HG03060 (cell line): ENCODE results near the gene CFDP1.

Experiments
- ATAC-seq: cut with Tn5 transposase; IDR thresholded peaks from one replicate; pipeline ENCODE4 v1.9.1; 2021; ENCODE audit warnings: low read depth, moderate number of reproducible peaks; ENCODE audit not compliant: unreplicated experiment

CFDP1 gene

DNA sequence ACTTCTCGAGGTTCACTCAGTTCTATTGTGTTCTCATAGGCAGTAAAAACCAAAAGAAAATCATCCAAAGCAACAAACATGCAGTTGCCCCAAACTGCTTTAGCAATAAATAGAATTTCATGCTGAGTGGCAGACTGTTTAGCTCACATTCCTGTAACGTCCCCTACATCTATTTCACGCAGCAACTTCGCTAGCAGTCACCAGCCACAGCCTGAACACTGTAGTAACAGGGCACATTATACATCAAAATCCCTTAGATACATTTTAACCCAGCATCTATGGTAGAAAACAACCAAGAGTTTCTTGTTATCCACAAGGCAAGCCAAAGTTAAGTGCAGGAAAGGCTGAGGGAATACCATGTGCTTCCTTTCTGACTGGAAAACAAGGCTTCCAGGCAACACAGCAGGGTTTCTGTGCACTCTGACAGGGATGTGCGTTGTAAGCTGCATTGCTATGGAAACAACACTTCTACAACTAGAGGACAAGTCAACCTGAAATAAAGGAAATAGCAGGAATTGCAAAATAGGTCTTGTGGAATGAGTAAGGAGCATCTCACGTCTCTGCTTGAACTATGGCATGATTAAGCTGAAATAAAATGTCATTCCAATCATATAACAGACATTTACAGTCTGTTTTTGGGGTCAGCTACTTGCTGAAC lies 55.4 kb downstream of the CFDP1 start:
- ATAC-seq, result no peak

DNA sequence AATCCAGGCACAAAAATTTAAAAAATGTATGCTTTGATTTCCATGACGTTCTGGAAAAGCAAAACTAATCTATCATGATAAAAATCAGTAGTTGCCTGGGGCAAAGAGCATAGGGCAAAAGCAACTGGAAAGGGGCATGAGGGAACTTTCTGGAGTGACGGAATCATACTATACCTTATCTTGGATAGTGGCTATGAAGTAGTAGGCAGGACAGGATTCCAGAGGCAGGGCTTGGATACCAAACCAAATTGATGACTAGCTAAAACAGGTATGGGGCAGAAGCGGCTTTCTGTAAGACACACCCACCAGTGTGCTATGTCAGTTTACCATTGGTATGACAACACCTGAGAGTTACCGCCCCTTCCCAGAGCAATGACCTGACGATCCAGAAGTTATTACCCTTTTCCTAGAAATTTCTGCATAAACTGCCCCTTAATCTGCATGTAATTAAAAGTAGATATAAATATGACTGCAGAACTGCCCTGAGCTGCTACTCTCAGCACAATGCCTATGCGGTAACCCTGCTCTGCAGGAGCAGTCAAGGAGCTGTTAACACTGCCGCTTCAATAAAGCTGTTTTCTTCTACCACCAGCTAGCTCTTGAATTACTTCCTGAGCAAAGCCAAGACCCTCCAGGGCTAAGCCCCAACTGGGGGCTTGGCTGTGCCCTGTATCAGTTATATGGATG lies 56.7 kb downstream of the CFDP1 start:
- ATAC-seq, result no peak

DNA sequence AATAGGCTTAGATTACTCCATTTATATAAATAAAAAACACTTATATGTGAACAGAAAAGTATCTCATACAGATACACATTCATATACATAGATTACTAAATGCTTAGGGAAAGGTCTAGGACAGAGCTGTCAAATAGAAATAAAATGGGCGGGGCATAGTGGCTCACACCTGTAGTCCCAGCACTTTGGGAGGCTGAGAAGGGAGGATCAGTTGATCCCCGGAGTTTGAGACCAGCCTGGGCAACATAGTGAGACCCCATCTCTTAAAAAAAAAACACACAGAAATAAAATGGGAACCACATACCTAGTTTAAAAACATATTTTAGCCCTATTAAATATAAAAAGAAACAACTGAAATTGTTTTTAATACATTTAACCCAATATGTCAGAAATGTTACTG lies 58.9 kb downstream of the CFDP1 start:
- no peak for ATAC-seq

DNA sequence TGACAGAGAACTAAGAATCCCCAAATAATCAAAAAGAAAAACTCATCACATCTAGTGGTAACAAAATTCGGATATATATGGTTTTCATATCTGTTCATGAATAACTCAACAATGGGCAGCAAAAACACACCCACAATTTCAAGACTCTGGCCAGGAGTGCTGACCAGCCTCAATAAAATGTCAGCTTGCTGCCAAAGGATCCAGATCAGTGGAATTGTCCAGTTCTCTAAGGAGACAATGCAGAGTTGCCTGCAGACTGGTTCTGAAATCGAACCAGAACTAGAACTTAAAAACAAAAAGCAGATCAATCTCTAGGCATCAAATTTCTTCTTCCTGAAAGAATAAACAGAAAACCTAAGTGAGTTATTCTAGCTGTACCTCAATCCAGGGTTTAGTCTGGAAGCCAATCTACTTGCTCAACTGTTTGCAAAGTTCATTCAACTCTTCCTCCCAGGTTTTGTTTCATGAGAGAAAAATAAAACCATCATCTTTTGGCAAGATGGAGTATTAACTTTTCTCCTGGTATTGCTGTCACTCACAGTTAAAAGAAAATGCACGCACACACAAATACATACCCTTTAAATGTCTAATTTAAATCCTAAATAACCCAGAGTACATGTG lies 61.0 kb downstream of the CFDP1 start:
- ATAC-seq, result no peak

DNA sequence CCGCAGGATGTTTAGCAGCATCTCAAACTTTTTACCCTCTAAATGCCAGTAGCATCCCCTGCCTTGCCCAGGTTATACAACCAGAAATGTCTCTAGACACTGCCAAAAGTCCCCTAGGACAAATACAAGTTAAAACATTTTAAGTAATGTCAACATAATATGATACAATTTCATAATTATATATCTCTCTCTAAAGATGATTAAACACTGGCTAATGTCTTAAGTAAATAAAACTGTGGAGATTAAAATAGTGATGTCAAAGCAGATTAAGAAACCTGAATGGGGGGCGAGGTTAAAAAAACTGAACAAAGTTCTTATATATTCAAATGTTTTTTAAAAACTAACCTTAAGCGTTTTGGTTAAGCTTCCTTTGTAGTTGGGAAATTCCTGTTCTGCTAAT lies 62.1 kb downstream of the CFDP1 start:
- ATAC-seq, result no peak

DNA sequence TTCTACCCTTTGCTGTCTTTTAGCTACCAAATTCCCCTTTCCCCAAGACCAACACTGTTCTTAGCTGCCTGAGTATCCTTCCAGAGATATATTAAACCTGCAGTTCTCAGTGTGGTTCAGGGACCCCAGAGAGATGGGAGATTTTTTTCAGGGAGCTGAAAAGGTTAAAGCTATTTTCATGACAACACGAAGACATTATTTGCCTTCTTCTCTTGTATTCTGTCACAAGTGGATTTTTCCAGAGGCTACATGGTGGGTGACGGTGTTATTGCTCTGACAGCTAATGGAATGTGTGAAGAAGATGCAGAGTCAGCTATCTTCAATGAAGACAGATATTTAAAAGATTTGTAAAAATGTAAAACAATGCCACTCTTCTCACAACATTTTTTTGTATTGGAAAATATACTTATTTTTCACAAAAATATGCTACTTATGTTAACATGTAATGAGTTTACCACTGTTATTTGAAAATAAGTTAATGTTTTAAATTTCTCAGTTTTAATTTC lies 69.0 kb downstream of the CFDP1 start:
- no peak for ATAC-seq

DNA sequence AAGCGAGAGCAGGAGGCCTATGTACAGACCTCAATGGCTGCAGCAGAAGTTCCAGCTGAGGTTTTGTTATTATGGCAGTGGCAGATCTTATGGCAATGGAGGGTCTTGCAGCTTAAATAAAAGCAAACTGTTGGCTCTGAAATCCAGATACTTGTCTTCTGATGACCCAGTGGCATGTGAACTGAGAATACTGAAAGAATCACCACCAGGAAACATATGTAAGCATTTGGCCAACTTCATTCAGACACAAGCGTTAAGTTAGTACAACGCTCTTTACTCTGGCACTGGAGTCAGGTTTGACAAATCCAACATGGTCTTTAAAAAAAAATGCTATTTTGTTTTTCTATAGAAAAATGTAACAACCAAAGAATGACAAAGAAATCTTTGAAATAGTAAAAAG lies 70.5 kb downstream of the CFDP1 start:
- ATAC-seq, result no peak

DNA sequence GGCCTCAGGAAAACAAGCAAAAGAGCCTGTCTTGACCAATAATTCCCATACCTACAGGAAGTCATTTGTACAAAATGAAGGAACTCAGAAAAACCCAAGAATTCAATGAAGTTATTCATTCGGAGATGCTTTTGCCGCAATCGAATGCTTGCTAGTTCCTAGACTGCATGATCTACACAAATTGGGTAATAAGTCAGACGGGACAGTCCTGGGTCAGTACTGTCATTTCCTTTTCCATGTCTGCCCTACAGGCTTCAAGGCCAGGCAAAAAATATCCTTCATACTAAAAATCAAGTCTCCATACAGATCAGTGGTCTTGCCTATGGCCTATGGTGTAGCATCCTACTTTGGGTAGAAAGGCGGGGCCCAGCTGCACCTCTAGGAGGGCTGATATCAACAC lies 71.4 kb downstream of the CFDP1 start:
- ATAC-seq, result no peak

DNA sequence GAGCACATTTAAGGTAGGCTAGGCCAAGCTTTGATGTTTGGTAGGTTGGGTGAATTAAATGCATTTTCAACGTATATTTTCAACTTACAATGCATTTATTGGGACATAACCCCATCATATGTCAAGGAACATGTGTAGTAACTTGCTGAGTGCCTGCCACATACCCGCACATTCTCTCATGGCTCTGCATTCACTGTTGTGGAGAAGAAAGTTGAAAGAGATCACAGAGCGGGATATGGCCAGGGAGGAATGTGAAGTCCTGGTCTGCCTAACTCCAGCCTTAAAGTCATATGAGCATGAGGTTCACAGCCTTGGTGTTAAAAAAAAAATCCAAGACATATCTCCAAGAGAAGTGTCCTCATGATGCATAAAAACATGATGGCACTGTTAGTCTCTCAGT lies 79.1 kb downstream of the CFDP1 start:
- ATAC-seq, result no peak

DNA sequence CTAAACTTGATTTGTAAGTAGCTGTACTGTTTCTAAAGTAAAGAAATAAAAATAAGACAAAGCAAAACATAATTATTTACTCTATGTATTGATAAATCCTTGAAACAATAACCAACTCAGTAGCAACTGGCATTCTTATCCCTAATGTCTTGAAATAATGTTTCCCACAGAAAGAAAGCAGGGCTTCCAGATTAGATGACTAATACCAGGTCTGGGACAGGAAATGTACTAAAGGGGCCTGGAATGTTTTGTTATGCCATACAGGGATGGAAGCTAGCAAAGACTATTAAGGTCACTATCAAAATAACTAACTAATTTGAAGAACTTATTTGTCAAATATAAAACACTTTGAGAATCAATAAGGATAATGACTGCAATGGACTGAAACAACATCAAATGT lies 82.1 kb downstream of the CFDP1 start:
- no peak for ATAC-seq

DNA sequence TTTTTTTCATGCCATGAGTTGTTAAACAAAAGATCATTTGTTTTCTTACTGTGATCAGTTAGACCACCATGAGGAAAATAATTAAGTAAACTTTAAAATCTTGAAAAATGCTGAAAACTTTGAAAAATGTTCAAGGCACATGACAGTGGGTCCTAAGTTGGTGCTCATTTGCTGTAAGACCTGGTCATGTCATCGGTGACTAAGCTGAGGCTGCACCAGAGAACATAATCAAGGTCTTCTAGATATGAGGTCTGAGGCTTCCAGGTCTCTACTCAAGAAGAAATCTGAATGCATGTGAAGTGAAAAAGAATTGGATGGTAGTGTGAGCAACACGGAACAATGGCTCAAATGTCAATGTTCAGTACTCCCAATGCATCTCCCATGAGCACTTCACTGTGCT lies 87.6 kb downstream of the CFDP1 start:
- ATAC-seq, result no peak

DNA sequence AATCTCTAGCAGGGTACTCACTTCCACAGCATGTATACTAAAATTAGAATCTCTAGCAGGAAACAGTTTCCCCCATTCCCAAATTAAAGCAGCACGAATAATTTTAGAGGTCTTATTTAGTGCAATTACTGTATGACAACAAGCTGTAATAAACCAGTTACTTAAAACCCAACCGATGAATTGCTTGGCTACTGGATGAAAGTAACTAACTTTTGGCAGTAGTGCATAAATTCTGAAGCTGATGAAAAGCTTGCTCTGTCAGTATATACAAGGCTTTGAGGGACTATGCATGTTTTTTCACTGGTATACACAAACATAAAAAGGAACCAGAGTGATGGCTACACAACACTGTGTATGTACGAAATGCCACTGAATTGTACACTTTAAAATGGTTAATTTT lies 89.4 kb downstream of the CFDP1 start:
- no peak for ATAC-seq

DNA sequence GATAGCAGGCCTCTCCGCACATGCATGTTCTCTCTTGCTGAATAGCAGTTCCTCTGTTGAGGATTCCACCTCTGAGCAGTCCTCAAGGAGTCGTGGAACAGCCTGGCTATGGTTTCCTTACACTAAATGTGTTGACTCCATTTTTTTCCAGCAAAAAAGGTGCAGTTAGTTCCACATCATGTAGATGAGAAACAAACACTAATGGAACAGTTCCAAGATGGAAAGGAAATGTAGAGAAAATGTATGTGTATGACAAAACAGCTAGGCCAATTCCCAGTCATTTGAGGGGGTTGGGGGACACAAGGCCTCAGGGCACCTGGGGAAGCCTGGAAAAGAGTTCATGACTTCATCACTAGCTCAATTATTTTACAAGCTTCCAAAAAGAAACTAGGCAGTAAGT lies 90.0 kb downstream of the CFDP1 start:
- no peak for ATAC-seq

DNA sequence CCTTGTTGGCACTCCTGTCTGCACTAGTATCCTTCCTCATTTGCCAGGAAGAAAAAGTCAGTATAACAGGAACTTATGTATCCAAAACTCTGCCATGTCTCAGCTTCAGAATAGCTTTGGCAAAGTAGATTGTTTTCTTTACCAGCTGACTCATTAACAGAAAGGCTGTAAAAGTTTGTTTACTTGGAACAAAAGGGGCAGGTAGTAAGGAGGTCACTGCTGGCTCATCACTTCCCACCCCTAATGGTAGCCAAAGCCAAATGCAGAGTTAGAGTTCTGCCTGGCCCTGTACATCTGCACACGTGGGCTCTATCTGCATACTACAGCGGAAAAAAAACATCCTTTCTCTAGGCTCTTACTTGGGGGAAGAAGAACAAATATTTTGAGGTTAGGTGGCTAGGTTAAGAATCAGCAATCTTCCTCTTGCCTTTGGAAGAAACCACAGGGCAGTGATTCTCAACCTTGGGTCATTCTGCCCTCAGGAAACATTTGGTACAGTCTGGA lies 90.9 kb downstream of the CFDP1 start:
- ATAC-seq, result no peak

DNA sequence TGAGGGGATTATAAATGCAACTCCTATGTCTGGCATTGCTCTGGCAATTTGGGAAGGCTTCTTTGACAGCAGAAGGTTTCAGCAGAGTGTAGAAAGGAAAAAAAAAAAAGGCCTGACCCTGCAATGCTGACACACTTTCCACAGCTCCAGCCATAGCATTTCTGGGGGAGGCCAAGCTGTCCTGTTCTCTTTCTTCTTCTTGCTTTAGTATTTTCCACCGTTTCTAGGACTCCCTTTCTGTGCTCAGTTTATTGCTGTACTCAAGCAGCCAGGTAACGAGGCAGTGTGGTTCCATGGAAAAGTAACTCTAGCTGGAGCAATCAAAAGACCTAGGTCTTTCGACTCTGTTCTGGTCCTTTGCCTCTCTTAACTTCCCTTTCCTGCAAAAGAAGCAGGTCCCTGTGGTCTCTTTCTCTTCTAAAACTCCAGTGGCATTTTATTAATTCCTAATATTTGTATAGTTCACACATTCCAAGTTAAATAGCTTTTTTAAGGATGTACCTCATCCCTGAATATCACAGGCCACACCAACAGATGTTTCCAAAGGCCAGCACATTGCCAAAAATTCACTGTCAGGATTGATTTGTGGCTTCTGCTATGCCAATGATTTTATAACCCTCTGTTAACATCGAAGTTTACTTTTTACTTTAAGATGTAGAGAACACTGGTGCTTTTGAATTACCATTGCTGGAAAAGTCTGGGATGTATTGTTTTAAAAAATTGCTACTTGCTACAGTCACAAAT lies 91.6 kb downstream of the CFDP1 start:
- no peak for ATAC-seq

DNA sequence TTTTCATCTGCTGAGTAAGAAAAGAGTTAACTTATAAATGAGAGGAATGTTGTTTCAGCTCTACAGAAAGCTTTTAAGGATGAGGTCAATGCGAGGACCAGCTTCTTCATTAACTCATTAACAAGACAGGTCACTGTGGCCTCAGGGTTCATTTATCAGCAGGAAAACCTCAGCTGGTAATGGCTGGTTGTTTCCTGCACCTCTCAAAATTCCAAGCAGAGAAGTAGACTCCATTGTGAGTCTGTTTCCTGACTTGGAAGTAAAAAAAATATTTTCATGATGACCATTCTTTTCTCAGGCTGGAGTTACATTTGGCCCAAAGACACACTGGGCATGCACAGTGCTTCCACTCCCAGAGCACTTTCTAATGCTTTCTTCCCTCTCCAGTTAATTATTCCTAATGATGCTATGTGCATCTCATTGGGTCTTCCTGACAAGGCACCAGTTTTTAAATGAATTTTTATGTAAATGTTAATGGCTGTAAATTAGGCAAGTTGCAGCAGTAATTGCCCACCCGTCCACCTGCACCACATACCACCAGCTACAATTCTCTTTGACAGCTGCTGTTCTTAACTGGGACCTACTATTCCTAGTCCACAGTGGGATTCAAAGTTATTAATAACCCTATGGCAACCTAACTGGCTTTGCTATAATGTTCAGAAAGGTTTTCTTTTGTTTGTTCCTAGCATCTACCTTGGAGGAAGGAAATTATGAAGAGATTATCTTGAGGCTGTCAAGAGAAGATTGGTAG lies 92.4 kb downstream of the CFDP1 start:
- no peak for ATAC-seq

DNA sequence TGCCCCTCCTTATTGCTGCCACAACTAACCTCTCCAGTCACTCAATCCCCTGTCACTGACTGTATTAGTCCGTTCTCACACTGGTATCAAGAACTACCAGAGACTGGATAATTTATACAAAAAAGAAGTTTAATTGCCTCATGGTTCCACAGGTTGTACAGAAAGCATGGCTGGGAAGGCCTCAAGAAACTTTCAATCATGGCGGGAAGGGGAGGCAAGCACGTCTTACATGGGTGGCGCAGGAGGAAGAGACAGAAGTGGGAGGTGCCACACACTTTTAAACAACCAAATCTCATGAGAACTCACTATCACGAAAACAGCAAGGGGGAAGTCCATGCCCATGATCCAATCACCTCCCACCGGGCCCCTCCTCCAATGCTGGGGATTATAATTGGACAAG lies 95.9 kb downstream of the CFDP1 start:
- ATAC-seq, result no peak

DNA sequence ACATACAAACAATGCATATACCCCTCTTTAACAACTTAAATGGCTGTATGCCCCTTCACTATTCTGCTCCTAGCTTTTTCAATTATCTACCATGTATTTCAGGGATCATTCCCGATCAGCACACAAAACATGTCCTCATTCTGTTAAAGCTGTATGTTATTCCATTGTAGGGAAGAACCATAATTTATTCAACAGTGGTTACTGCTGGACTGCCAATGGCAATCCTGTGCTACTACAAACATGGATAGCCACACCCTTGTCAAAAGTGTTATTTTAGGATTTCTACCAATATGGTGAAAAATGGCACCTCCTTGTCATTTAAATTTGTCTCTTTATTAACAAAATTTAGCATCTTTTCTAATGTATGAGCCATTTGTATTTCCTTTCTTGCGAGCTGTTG lies 96.8 kb downstream of the CFDP1 start:
- no peak for ATAC-seq

DNA sequence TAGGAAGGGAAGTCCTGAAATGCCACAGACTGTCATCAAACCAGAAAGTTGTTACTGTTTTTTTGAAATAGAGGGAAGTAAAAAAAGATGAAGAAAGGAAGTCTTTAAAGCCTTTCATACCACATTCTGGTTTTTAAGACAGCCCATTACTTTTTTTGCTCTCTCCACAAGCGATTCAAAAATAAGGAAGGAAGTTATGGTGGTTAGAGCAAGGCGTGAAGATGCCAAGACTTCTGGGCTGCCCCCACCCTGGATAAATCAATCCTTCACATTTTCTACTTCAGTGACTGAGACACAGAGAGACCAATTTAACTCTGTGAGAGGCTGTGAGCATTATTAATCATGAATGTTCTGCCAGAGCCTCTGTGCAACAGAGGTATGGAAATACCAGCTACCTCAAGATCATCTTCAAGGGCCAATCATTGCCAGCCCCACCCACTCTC lies 99.6 kb downstream of the CFDP1 start:
- ATAC-seq, result no peak

DNA sequence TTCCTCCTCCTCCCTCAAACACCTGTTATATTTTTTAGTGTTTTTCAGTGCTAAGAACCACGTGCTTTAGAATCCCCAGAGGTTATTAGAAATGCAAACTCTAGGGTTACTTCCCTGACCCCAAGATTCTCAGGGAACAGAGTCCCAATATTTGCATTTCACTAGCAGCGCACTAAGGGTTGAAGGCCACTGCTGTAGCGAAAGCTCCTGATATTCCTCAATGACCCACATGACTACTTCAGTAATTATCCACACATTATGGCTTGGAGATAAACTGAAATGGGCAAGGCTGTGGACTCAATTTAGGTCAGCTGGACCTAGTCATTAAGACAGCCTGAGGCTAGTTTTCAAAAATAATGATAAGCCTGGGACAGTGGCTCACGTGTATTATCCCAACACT lies 103.4 kb downstream of the CFDP1 start:
- no peak for ATAC-seq
